T-helper 1 cell (primary cell): Measurements from ENCODE around the gene PCDHB3.
A peak's percentile ranks its signal among the peaks of the same experiment; 100 is the strongest.
"Not testable (repeated sequence)": the region's sequence is repeated elsewhere in the genome, so short reads cannot be mapped to it uniquely, and the experiment has no call there.

Experiments
- DNase-seq, 5 donors: peaks; one replicate each; pipeline ENCODE4 v3.0.0-alpha.2; 2012 to 2020
- total RNA-seq, 4 donors: gene quantifications; one replicate each; lab custom pipeline; 2026; lab: John Stamatoyannopoulos, UW

Gene PCDHB3
- total RNA-seq, result 0 reads per million in 4 donors

DNA sequence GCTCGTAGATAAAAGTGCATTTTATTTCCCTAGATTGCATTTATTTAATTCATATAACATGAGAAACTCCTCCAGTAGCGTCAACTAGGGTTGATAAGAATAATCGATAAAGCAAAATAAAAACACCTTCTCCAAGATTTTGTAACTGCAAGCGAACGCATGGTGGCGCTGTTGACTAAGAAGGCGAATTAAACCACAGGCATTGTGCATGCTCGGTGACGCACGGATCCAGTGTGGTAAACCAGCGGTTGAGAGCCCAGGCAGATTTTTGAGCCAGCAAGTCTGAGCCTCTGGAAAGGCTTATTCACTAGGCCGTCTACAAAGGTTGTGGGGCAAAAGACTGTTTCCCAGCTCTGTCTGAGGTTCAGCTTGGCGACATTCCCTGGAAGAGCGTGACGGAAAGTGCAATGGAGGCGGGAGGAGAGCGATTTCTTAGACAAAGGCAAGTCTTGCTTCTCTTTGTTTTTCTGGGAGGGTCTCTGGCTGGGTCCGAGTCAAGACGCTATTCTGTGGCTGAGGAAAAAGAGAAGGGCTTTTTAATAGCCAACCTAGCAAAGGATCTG lies at the start of gene PCDHB3:
Gene PCDHB3, plus strand, starts transcription at position 231 of the 563 bp plus-strand sequence. Its CDS starts 177 bp downstream, at position 408.
- DNase-seq, result peak in 1 of 5 donors; percentile 15

GRCh38 chr5:141050622-141051520 lies 49.4 kb upstream of the PCDHB3 start, which contains the start of gene PCDHB1:
Gene PCDHB1, plus strand, starts transcription at chr5:141051374. Its CDS starts 97 bp downstream, at chr5:141051471.
- DNase-seq, result no peak

GRCh38 chr5:141051521-141051866 lies 48.8 kb upstream of the PCDHB3 start:
- DNase-seq, result no peak

GRCh38 chr5:141077826-141078225 lies 22.4 kb upstream of the PCDHB3 start:
- DNase-seq, result no peak

GRCh38 chr5:141082228-141082627 lies 18.0 kb upstream of the PCDHB3 start:
- DNase-seq, result no peak

GRCh38 chr5:141084487-141084989 lies 15.7 kb upstream of the PCDHB3 start:
- DNase-seq, result peak in 3 of 5 donors; percentile 15 to 26 (median 15)

DNA sequence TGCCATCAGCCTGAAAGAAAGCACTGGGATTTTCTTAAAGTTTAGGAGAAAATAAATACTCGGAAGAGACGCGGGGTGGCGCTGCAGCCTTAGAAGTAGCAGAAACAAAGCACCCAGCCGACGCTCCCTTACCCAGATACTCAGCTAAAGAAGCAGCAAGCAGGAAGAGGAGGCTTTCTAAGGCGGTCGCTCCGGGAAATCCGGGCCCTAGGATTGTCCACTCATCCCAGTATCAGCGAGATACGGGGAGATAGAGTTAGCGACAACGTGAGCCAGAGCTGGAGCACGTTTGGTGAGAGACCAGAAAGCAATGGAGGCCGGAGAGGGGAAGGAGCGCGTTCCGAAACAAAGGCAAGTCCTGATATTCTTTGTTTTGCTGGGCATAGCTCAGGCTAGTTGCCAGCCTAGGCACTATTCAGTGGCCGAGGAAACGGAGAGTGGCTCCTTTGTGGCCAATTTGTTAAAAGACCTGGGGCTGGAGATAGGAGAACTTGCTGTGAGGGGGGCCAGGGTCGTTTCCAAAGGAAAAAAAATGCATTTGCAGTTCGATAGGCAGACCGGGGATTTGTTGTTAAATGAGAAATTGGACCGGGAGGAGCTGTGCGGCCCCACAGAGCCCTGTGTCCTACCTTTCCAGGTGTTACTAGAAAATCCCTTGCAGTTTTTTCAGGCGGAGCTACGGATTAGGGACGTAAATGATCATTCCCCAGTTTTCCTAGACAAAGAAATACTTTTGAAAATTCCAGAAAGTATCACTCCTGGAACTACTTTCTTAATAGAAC lies 5.6 kb upstream of the PCDHB3 start, which contains the start of gene PCDHB2:
Gene PCDHB2, plus strand, starts transcription at position 135 of the 782 bp plus-strand sequence. Its CDS starts 176 bp downstream, at position 311.
- no peak for DNase-seq

- no peak for DNase-seq
Observed at GRCh38 chr5:141095263-141095641, 5.0 kb upstream of the PCDHB3 start.

DNA sequence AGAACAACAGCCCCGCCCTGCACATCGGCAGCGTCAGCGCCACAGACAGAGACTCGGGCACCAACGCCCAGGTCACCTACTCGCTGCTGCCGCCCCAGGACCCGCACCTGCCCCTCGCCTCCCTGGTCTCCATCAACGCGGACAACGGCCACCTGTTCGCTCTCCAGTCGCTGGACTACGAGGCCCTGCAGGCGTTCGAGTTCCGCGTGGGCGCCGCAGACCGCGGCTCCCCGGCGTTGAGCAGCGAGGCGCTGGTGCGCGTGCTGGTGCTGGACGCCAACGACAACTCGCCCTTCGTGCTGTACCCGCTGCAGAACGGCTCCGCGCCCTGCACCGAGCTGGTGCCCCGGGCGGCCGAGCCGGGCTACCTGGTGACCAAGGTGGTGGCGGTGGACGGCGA lies 4.1 kb upstream of the PCDHB3 start:
- DNase-seq, result not testable (repeated sequence)

DNA sequence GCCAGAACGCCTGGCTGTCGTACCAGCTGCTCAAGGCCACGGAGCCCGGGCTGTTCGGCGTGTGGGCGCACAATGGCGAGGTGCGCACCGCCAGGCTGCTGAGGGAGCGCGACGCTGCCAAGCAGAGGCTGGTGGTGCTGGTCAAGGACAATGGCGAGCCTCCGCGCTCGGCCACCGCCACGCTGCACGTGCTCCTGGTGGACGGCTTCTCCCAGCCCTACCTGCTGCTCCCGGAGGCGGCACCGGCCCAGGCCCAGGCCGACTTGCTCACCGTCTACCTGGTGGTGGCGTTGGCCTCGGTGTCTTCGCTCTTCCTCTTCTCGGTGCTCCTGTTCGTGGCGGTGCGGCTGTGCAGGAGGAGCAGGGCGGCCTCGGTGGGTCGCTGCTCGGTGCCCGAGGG lies 3.7 kb upstream of the PCDHB3 start:
- DNase-seq, result not testable (repeated sequence)

DNA sequence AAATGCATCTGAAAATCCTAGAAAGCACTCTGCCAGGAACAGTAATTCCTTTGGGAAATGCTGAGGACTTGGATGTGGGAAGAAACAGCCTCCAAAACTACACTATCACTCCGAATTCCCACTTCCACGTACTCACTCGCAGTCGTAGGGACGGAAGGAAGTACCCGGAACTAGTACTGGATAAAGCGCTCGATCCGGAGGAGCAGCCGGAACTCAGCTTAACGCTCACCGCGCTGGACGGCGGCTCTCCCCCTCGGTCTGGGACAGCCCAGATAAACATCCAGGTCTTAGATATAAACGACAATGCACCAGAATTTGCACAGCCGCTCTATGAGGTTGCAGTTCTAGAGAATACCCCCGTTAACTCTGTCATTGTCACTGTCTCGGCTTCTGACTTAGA lies 786 bp downstream of the PCDHB3 start:
- DNase-seq, result no peak

DNA sequence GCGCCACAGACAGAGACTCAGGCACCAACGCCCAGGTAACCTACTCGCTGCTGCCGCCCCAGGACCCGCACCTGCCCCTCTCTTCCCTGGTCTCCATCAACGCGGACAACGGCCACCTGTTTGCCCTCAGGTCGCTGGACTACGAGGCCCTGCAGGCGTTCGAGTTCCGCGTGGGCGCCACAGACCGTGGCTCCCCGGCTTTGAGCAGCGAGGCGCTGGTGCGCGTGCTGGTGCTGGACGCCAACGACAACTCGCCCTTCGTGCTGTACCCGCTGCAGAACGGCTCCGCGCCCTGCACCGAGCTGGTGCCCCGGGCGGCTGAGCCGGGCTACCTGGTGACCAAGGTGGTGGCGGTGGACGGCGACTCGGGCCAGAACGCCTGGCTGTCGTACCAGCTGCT lies 1.8 kb downstream of the PCDHB3 start:
- DNase-seq, result not testable (repeated sequence)

GRCh38 chr5:141102471-141102870 lies 2.2 kb downstream of the PCDHB3 start:
- not testable (repeated sequence) for DNase-seq

- DNase-seq, result no peak
Observed at GRCh38 chr5:141105350-141105749, 5.1 kb downstream of the PCDHB3 start.

GRCh38 chr5:141119250-141119649 lies 19.0 kb downstream of the PCDHB3 start:
- no peak for DNase-seq

GRCh38 chr5:141121563-141121962 lies 21.3 kb downstream of the PCDHB3 start, which contains the start of gene PCDHB4:
Gene PCDHB4, plus strand, starts transcription at chr5:141121818. Its CDS starts 181 bp downstream, at chr5:141121999.
- no peak for DNase-seq

DNA sequence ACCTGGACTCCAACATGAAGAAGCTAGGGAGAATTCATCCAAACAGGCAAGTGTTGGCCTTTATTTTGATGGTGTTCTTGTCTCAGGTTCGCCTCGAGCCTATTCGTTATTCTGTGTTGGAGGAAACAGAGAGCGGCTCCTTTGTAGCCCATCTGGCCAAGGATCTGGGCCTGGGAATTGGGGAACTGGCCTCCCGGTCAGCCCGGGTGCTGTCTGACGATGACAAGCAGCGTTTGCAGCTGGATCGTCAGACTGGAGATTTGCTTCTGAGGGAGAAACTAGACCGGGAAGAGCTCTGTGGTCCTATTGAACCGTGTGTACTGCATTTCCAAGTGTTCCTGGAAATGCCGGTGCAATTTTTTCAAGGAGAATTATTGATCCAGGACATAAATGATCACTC lies 21.7 kb downstream of the PCDHB3 start:
- DNase-seq, result no peak

GRCh38 chr5:141123396-141124135 lies 23.3 kb downstream of the PCDHB3 start:
- not testable (repeated sequence) for DNase-seq

GRCh38 chr5:141127305-141127704 lies 27.0 kb downstream of the PCDHB3 start:
- DNase-seq, result no peak

GRCh38 chr5:141135030-141135717 lies 34.9 kb downstream of the PCDHB3 start, which contains the start of gene PCDHB5:
Gene PCDHB5, plus strand, starts transcription at chr5:141135206. Its CDS starts 229 bp downstream, at chr5:141135435.
- DNase-seq, result no peak

GRCh38 chr5:141135718-141136266 lies 35.5 kb downstream of the PCDHB3 start:
- DNase-seq, result no peak
